IPS DF 4.7 (cell line): ENCODE measurements around the gene MYH14.
"Not testable (repeated sequence)": the region's sequence is repeated elsewhere in the genome, so short reads cannot be mapped to it uniquely, and the experiment has no call there.

Source experiments
- DNase-seq: peaks from one replicate; pipeline ENCODE4 v3.0.0-alpha.2; 2013; ENCODE audit warnings: low spot score; ENCODE audit errors: extremely low read depth

MYH14 gene

DNA sequence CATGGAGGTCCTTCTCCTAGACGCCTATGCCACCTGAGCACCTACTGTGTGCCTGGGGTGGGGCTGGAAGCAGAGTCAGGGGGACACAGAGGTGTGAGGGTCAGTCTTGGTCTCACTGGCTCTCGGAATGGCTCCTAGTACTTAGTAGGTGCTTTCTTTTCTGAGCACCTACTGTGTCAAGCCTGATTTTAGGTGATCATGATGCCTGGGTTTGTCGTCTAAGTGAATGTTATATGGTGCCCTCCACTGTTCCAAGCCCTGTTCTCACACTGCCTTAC is 20.0 kb downstream of the MYH14 start:
- no peak for DNase-seq

DNA sequence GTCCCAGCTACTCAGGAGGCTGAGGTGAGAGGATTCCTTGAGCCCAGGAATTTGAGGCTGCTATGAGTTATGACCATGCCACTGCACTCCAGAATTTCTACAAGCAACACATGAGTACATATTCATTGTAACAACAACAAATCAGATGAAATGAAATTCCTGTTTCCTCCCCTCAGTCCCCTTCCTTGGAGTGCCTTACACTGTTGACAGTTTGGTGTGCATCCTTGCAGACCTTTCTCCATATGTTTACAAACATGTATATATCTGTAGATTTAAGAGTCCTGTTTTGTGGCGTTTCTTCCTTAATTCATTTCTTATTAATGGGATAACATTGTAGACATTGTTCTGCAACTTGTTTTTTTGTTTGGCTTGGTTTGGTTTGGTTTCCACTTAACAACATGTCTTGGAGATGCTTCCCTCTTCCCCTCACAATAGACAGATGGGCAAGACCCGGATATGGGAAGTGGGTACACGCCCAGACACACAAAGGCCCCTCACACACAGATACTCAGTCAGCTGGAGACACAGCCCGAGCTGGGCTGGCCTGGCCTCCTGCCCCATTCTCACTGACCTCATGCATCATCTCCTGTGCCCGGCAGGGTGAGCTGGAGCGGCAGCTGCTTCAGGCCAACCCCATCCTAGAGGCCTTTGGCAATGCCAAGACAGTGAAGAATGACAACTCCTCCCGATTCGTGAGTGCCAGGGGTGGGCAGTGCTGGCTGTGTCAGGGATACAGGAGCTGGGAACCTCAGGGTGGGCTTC is 21.7 kb downstream of the MYH14 start:
- DNase-seq = no peak

DNA sequence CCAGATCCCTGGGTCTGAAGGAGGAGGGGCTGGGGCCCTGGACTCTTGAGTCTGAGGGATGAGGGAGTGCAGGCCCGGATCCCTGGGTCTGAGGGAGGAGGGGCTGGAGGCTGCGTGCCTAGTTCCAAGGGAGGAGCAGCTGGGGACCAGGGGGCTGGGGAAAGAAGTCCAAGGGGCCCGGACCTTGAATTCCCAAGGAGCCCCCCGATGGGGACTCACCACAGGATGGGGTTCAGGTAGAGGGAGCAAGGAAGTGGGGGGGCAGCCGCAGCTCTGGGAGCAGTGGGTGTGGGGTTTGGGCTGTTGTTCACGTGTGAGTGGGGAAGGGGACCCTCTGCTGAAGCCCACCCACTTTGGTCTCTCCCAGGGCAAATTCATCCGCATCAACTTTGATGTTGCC is 23.1 kb downstream of the MYH14 start:
- no peak for DNase-seq

DNA sequence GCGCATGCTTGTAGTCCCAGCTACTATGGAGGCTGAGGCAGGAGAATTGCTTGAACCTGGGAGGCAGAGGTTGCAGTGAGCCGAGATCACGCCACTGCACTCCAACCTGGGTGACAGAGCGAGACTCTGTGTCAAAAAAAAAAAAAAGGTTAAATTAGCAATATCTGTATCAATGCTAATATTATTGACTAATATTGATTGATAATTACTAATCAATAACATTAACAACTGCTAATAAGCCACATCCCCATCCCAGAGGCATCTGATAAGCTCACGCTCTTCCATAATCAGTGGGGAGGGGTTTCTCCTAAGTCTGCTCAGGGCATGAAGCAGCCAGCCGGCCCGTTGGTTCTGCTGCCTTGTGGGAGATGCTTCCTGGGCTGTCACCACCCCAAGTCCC is 24.7 kb downstream of the MYH14 start:
- not testable (repeated sequence) for DNase-seq

DNA sequence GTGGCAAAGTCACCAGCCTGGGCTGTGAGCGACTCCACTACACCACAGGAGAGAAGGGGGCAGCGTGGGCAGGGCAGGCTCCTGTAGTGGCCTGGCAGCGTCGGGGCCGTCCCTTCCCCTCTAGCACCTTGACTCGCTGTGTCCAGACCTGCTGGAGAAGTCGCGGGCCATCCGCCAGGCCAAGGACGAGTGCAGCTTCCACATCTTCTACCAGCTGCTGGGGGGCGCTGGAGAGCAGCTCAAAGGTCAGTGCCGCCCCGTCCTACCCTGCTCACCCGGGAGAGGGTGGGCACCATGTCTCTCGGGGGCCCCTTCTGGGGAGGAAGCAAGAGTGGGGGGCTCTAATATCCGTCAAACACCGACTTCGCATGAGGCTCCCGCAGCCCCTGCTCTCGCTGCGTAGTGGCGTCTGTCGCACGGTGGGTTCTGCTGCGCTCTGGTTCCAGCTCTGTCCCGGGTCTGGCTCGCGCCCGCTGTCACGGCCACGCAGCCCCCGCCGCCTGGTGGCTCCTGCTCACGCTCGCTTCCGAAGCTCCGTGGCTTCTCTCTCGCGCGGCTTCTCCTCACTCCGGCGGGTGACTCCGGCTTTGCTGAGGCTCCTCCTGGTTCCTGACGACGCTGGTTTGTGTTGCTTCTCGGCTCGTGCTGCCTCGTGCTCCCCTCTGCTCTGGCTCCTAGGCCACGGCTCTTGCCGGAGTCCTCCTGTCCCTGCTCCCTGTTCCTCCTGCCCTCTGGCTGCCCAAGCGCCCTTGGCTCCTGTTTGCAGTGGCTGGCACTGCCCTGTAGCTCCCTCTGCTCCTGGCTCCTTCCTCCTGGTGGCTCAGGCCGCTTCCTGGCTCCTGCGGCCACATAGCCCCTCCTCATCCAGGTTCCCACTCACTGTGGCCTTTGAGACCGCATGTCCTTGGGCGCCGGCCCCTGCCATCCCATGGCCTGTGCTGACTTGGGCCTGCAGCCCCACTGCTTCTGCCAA is 27.2 kb downstream of the MYH14 start:
- no peak for DNase-seq

DNA sequence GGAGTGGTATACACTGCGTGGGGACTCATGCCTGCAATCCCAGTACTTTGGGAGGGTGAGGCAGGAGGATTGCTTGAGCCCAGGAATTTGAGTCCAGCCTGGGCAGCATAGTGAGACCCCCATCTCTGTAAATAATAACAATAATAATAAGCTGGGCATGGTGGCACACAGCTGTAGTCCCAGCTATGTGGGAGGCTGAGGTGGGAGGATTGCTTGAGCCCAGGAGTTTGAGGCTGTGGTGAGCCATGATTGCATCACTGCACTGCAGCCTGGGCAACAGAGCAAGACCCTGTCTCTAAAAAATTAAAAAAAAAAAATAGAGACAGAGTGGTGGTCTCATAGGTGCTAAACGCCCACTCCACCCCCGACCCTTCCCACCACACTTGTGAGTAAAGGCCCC is 28.0 kb downstream of the MYH14 start:
- DNase-seq = not testable (repeated sequence)

DNA sequence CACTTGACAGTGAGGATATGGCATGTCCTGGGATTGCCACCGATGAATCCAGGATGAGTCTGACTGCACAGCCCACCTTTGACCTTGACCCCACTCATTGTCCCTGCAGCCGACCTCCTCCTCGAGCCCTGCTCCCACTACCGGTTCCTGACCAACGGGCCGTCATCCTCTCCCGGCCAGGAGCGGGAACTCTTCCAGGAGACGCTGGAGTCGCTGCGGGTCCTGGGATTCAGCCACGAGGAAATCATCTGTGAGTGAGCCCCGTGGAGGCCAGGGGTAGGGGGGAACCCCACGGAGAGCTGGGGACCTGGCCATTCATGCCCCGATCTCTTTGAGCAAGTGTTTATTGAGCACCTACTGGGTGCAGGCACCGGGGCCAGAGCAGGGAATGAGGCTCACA is 28.4 kb downstream of the MYH14 start:
- DNase-seq = no peak

DNA sequence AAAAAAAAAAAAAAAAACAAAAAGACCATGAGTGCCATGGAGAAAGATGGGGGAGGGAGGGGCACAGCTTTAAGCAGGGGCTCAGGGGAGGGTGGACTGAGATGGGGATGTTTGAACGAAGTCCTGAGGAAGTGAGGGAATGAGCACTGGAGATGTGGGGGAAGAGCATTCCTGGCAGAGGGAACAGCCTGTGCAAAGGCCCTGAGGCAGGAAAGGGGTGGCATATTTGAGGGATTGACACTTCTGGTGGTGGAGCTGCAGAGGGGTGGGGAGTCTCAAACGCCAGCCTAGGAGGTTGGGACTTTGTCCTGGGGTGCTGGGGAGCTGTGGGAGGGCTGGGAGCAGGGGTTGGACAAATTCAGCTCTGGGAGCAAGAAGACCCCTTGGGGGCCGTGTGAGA is 29.2 kb downstream of the MYH14 start:
- no peak for DNase-seq

DNA sequence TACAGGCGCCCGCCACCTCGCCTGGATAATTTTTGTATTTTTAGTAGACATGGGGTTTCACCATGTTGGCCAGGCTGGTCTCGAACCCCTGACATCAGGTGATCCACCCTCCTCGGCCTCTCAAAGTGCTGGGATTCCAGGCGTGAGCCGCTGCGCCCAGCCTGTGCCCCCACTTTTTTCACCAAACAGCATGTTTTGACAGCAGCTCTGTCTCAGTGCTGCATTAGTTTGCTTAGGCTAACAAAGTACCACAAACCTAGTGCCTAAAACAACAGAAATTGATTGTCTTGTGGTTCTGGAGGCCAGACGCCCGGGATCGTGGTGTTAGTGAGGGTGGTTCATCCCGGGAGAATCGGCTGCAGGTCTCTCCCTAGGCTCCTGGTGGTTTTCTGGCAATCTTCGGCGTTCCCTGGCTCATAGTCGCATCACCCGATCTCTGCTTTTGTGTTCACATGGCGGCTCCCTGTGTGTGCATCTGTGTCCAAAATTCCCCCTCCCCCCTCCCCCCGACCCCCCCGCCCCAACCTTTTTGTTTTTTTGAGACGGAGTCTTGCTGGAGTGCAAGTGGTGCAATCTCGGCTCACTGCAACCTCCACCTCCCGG is 30.0 kb downstream of the MYH14 start:
- no peak for DNase-seq

DNA sequence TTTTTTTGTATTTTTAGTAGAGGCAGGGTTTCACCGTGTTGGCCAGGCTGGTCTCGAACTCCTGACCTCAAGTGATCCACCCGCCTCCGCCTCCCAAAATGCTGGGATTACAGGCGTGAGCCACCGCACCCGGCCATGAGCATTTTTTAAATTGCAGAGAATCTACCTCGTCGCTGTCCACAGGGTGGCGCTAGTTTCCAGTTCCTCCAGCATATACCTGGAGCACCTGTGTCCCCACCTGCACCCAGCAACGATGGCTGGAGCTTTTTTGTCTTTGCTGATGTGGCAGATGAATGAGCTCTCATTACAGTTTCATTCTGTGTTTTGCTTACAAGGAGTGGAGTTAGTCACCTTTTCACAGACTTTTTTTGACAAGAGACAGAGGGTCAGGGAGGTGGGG is 34.1 kb downstream of the MYH14 start:
- not testable (repeated sequence) for DNase-seq

DNA sequence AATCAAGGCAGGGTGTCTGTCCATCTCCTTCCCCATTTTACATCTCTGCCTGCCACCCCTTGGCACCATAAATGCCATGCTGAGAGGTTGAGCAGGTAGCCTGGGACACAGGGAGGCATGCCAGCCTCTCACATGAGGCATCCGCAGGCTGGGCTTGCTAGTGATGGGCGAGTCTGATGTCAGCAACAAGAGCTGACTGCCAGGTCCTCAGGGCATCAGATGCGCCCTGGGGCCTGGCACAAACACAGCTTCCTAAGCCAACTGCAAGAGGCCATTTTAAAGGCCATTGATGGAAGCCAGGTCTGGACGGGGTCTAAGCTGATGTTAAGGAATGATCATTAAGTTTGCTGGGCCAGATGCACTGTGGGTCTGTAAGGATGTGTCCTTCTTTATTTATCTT is 34.6 kb downstream of the MYH14 start:
- no peak for DNase-seq

DNA sequence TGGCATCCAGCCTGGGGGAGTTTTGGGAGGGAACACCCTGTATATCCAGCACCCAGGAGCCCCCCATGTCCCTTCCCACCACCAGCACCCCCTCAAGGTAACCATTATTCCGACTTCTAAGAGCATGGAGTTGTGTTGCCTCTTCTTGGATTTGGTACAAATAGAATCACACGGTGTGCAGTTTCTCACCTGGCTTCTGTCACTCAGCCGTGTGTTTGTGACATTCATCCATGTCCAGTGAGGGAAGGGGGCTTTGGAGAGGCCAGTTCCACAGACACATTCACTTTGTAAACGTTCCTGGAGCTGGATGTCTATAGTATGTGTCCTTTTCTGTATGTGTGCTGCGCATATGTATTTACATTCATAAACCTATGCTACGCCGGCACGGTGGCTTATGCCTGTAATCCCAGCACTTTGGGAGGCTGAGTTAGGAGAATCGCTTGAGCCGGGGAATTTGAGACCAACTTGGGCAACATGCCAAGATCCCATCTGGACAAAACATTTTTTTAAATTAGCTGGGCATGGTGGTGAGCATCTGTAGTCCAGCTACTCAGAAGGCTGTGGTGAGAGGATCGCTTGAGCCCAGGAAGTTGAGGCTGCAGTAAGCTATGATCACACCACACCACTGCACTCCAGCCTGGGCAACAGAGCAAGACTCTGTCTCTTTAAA is 36.6 kb downstream of the MYH14 start:
- DNase-seq = no peak

DNA sequence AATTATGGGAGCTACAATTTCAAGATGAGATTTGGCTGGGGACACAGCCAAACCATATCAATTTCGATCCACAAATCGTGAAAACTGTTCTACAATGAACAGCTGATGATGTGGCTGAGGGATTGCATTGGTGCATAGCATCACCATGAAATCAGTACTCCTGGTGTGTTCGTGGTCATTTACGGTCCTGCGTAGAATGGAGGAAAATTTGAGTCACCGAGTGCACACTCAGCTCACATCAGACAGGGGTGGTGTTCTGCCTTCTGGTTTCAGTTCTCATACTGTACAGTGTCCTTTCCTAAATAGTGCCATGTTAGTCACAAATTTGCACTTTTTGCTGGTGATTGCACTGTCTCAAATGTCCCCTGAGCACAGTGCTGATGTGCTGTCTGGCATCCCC is 39.2 kb downstream of the MYH14 start:
- no peak for DNase-seq

DNA sequence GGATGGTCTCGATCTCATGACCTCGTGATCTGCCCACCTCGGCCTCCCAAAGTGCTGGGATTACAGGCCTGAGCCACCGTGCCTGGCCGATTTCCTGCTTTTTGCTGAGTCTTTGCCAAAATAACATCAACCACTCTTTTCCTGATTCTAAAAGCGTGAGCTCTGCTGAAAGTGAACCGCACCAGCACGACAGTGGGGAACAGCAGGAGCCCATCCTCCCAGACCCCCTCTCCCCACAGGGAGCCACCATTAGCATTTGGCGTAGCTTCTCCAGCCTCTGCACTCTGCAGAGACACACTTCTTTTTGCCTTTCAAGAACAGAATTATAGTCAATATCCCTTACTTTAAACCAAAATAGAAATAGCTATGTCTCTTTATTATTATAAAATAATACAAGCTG is 41.3 kb downstream of the MYH14 start:
- DNase-seq = no peak

DNA sequence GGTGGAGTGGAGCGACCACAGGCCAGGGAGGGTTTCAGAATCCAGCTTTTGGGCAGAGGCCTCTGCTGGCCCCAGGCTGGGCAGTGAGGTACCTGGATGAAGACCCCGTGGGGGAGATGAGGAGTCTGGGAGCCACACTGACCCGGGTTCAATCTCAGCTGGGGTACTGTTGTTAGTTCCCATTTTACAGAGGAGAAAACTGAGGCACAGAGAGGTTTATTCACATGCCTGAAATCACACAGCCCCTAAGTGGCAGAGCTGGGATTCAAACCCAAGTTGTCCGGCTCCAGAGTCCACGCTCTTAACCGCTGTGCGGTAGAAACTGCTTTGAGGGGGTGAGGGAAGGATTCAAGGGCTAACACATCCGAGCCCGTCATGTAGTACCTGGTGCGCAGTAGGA is 45.0 kb downstream of the MYH14 start:
- no peak for DNase-seq

DNA sequence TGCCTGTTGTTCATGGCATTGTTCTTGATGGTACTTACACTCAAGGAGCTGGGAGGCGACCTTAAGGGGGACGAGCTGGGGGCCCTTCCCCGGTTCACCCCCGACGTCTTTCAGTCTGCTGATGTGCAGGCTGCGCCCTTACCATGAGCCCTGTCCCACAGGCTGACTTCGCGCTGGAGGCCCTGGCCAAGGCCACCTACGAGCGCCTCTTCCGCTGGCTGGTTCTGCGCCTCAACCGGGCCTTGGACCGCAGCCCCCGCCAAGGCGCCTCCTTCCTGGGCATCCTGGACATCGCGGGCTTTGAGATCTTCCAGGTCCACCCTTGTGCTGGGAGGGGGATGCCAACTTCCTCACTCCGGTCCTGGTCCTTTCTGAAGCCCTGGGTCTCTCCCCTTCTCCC is 45.4 kb downstream of the MYH14 start:
- DNase-seq = no peak

DNA sequence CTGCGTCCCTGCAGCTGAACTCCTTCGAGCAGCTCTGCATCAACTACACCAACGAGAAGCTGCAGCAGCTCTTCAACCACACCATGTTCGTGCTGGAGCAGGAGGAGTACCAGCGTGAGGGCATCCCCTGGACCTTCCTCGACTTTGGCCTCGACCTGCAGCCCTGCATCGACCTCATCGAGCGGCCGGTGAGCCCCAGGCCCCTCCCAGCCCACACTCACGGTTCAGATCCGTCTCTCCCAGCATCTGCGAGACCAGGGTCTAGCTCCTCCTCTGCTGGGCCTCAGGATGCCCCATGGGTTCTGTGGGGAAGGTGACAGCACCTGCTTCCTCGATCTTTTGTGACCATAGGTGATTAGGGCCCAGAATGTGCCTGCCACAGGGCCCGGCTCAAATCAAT is 46.2 kb downstream of the MYH14 start:
- DNase-seq = no peak

DNA sequence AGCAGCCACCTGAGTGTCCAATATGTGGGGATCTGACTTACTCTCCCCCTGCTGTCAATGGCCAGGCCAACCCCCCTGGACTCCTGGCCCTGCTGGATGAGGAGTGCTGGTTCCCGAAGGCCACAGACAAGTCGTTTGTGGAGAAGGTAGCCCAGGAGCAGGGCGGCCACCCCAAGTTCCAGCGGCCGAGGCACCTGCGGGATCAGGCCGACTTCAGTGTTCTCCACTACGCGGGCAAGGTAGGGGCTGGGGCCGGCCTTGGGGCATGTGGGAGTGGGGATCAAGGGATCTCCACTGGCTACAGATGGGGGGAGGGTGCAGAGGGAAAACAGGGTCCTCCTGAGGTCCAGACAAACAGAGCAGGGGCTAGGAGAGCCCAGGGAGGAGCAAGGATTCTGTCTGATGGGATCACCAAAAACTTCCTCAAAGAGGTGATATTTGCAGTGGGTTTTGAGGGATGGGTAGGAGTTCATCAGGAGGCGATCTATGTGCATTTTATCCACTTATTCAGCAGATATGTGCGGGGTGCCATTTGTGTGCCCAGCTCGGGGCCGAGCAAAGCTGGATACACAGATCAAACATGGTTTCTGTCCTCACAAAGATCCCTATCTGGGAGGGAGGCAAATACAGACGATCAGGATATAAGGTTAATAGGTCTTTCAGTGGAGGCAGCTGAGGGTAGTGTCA is 47.2 kb downstream of the MYH14 start:
- DNase-seq = no peak

DNA sequence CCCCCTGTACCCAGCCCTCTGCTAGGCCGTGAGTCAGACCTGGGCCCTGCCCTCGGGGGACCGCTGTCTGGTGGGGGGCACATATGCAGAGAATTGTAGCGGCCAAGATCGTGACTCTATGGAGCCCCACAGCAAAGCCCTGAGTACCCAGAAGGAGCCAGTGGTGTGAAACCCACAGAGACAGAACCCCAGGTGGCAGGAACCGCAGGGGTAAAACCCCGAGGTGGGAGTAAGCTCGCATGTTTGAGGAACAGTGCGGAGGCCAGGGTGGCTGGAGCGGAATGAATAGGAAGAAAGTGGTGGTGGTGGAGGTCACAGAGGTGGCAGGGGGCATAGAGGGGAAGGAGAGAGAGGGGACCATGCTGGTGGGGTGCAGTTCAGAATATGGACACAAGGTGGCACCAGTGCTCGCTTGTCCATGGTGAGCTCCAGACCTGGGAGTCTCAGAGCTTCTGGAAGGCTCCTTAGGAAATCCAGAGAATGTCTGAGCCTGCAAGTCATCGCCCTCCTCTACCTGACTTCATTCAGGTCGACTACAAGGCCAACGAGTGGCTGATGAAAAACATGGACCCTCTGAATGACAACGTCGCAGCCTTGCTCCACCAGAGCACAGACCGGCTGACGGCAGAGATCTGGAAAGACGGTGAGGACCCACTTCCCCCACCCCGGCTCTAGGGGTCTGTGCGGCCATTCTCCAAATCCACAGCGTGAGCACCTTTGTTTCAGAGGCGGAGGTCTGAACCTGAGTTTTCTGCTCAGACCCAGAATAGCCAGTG is 48.9 kb downstream of the MYH14 start:
- no peak for DNase-seq

DNA sequence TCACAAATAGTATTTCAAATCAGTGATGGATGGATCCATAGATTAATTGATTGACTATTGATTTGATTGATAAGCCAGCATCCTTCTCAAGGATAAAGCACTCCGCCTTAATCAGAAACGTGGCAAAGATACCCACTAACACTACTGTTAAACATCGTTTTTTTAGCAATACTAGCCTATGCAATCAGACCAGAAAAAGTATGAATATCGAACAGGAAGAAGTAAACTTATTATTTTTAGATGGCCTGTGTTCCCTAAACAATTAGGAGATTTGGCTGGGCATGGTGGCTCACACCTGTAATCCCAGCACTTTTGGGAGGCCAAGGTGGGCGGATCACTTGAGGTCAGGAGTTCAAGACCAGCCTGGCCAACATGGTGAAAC is 49.5 kb downstream of the MYH14 start:
- no peak for DNase-seq

DNA sequence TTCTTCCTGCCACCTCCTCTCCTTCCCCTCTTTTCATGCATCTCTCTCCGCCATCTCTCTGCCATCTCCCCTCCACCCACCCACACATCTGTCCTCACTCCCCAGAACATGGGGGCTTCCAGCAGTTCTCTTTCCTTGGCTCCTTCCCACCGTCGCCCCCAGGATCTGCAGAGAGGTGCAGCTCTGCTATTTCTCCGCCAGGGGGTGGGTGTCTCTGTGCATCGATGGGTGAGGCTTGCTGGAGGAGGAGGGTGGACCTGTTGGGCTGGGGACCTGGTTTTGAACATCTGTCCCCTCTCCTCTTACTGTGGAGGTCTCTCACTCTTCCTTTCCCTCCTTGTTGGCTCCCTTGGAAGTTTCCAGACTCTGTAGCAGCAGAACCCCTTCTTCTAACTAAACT is 51.7 kb downstream of the MYH14 start:
- no peak for DNase-seq
